H1 (cell line): Measurements from ENCODE around the gene GCH1. TPM values are rescaled to one million over a fixed set of nuclear protein-coding genes. Genes with fewer than 3 reads are reported as not detected.

Experiments
- CTCF ChIA-PET: fragments of 300-600 bp; sonication (Branson Sonifier 250); formaldehyde crosslinking; loops from one replicate; lab custom pipeline; 2021; ENCODE audit not compliant: partially characterized antibody; lab: Charles Lee
- POLR2A ChIA-PET: fragments of 300-600 bp; sonication (Branson Sonifier 250); formaldehyde crosslinking; loops from one replicate; lab custom pipeline; 2021; ENCODE audit warnings: inconsistent platforms; ENCODE audit not compliant: partially characterized antibody; lab: Charles Lee
- DNase-seq, 2 experiments: peaks; one replicate each; pipeline versions ENCODE4 v3.0.0 to v3.0.0-alpha.2; 2010 to 2022; ENCODE audit warnings: low spot score in 2 of 2, low read depth in 1 of 2, mixed read lengths in 1 of 2
- FAIRE-seq: peaks from 2 replicates; lab custom pipeline; 2011; peaks lifted over from hg19 to GRCh38; lab: Jason Lieb, UNC
- H2AFZ ChIP-seq: 2 replicates; pipeline ENCODE4 v1.8.1; 2012; ENCODE audit warnings: low read length, inconsistent platforms
- H2AK5ac ChIP-seq: 2 replicates; pipeline ENCODE4 v1.6.1; 2013; ENCODE audit warnings: low read depth, low read length
- H2BK120ac ChIP-seq: replicated peaks from 2 replicates; pipeline ENCODE3; 2013; ENCODE audit warnings: low read depth, low read length, inconsistent platforms
- H2BK12ac ChIP-seq: 2 replicates; pipeline ENCODE4 v1.6.1; 2013; ENCODE audit warnings: low read depth, low read length
- H2BK15ac ChIP-seq: 2 replicates; pipeline ENCODE4 v1.6.1; 2013; ENCODE audit warnings: low read length
- H2BK20ac ChIP-seq: 2 replicates; pipeline ENCODE4 v1.6.1; 2013; ENCODE audit warnings: low read length
- H2BK5ac ChIP-seq: 2 replicates; pipeline ENCODE4 v1.6.1; 2013; ENCODE audit warnings: low read depth, low read length
- H3K14ac ChIP-seq: 2 replicates; pipeline ENCODE4 v1.6.1; 2013; ENCODE audit warnings: inconsistent platforms; ENCODE audit not compliant: insufficient read length
- H3K18ac ChIP-seq: 2 replicates; pipeline ENCODE4 v1.6.1; 2013; ENCODE audit warnings: low read length; ENCODE audit errors: extremely low read depth
- H3K23ac ChIP-seq: 2 replicates; pipeline ENCODE4 v1.6.1; 2013; ENCODE audit warnings: inconsistent platforms; ENCODE audit not compliant: insufficient read length
- H3K23me2 ChIP-seq: 2 replicates; pipeline ENCODE4 v1.6.1; 2013; ENCODE audit warnings: low read depth, low read length
- H3K27ac ChIP-seq: 2 replicates; pipeline ENCODE4 v1.6.1; 2011; ENCODE audit warnings: low read depth, low read length, inconsistent platforms
- H3K27me3 ChIP-seq, 4 experiments: replicated peaks in 1 of 4; 1 replicate in 1 of 4; 2 replicates in 3 of 4; pipeline versions ENCODE4 v1.6.1 to v1.8.1; 2011 to 2013; ENCODE audit warnings: low read length in 3 of 4, mild to moderate bottlenecking in 3 of 4, inconsistent platforms in 2 of 4, mixed read lengths in 2 of 4, moderate library complexity in 1 of 4; ENCODE audit not compliant: control insufficient read depth in 3 of 4, insufficient read depth in 3 of 4; ENCODE audit errors: extremely low read depth in 1 of 4
- H3K36me3 ChIP-seq, 4 experiments: 2 replicates each; pipeline versions ENCODE4 v1.6.1 to v1.8.1; 2011 to 2013; ENCODE audit warnings: mild to moderate bottlenecking in 4 of 4, low read length in 3 of 4, moderate library complexity in 2 of 4, control low read depth in 1 of 4, inconsistent platforms in 1 of 4; ENCODE audit not compliant: insufficient read depth in 4 of 4, control insufficient read depth in 2 of 4
- H3K4ac ChIP-seq: replicated peaks from 2 replicates; pipeline ENCODE3; 2013; ENCODE audit warnings: low read length, low read depth, mixed read lengths, inconsistent platforms; ENCODE audit not compliant: insufficient read length
- H3K4me1 ChIP-seq, 4 experiments: replicated peaks in 1 of 4; 1 replicate in 1 of 4; 2 replicates in 3 of 4; pipeline versions ENCODE4 v1.6.1 to v1.8.1; 2011 to 2013; ENCODE audit warnings: low read length in 3 of 4, inconsistent platforms in 2 of 4, mixed read lengths in 1 of 4; ENCODE audit not compliant: insufficient read depth in 4 of 4, control insufficient read depth in 3 of 4
- H3K4me2 ChIP-seq, 2 experiments: 2 replicates each; pipeline versions ENCODE4 v1.6.1 to v1.8.1; 2011 to 2013; ENCODE audit warnings: low read depth in 2 of 2, low read length in 2 of 2, control low read depth in 1 of 2, inconsistent platforms in 1 of 2, mild to moderate bottlenecking in 1 of 2; ENCODE audit not compliant: insufficient read depth in 1 of 2
- H3K4me3 ChIP-seq, 4 experiments: fragments of 200-600, 300-600 bp in 1 of 4; sonication (generic), shearing (Covaris generic), sonication (Bioruptor Twin) in 1 of 4; 2 replicates each; pipeline versions ENCODE4 v1.5.1 to v1.8.1; 2011 to 2016; ENCODE audit warnings: low read length in 4 of 4, low read depth in 3 of 4, control low read depth in 2 of 4, inconsistent platforms in 2 of 4, mild to moderate bottlenecking in 2 of 4, mixed read lengths in 1 of 4, moderate library complexity in 1 of 4; ENCODE audit not compliant: insufficient read depth in 2 of 4; ENCODE audit errors: extremely low read depth in 1 of 4
- H3K56ac ChIP-seq: replicated peaks from 2 replicates; pipeline ENCODE3; 2013; ENCODE audit warnings: low read depth, mild to moderate bottlenecking, mixed read lengths, low read length, inconsistent platforms; ENCODE audit not compliant: insufficient read length
- H3K79me1 ChIP-seq: 2 replicates; pipeline ENCODE4 v1.6.1; 2013; ENCODE audit warnings: low read depth, low read length, control low read depth
- H3K79me2 ChIP-seq, 2 experiments: 2 replicates each; pipeline versions ENCODE4 v1.6.1 to v1.8.1; 2012 to 2013; ENCODE audit warnings: low read length in 2 of 2, mild to moderate bottlenecking in 2 of 2, inconsistent platforms in 1 of 2; ENCODE audit not compliant: insufficient read depth in 2 of 2, control insufficient read depth in 1 of 2
- H3K9ac ChIP-seq, 4 experiments: replicated peaks in 1 of 4; 1 replicate in 1 of 4; 2 replicates in 3 of 4; pipeline versions ENCODE4 v1.6.1 to v1.8.1; 2011 to 2013; ENCODE audit warnings: low read depth in 3 of 4, low read length in 3 of 4, control low read depth in 2 of 4, mild to moderate bottlenecking in 2 of 4, moderate library complexity in 2 of 4, inconsistent platforms in 1 of 4; ENCODE audit errors: extremely low read depth in 1 of 4
- H3K9me3 ChIP-seq, 2 experiments: 2 replicates each; pipeline versions ENCODE4 v1.6.1 to v1.8.1; 2012 to 2013; ENCODE audit warnings: mild to moderate bottlenecking in 2 of 2, moderate library complexity in 2 of 2, control low read depth in 1 of 2, inconsistent platforms in 1 of 2, low read depth in 1 of 2, low read length in 1 of 2, mixed read lengths in 1 of 2; ENCODE audit not compliant: insufficient read depth in 2 of 2
- H4K20me1 ChIP-seq, 2 experiments: replicated peaks in 1 of 2; 2 replicates each; pipeline versions ENCODE3 to v1.8.1; 2011 to 2013; ENCODE audit warnings: inconsistent platforms in 2 of 2, low read length in 2 of 2, mild to moderate bottlenecking in 1 of 2; ENCODE audit not compliant: insufficient read depth in 2 of 2, control insufficient read depth in 1 of 2
- H4K5ac ChIP-seq: 2 replicates; pipeline ENCODE4 v1.6.1; 2013; ENCODE audit warnings: low read length, low read depth, mixed read lengths, inconsistent platforms; ENCODE audit not compliant: insufficient read length
- H4K8ac ChIP-seq: 2 replicates; pipeline ENCODE4 v1.8.0; 2013; ENCODE audit warnings: mild to moderate bottlenecking, moderate library complexity, low read length, inconsistent platforms; ENCODE audit not compliant: insufficient read depth; ENCODE audit errors: extremely low read depth
- H4K91ac ChIP-seq: replicated peaks from 2 replicates; pipeline ENCODE3; 2013; ENCODE audit warnings: low read length, mixed read lengths, inconsistent platforms; ENCODE audit not compliant: insufficient read length
- ATF2 ChIP-seq: IDR thresholded peaks from 2 replicates; pipeline ENCODE4 v1.6.1; 2012; ENCODE audit warnings: low read length, inconsistent platforms
- E2F6 ChIP-seq: IDR thresholded peaks from 2 replicates; pipeline ENCODE4 v1.6.1; 2012; ENCODE audit warnings: inconsistent platforms
- EP300 ChIP-seq, 2 experiments: IDR thresholded peaks; 1 replicate in 1 of 2; 2 replicates in 1 of 2; pipeline ENCODE4 v1.6.1; 2011 to 2012; ENCODE audit warnings: low read depth in 2 of 2, low read length in 2 of 2, mild to moderate bottlenecking in 2 of 2, borderline replicate concordance in 1 of 2, inconsistent platforms in 1 of 2, moderate library complexity in 1 of 2
- RAD21 ChIP-seq, 2 experiments: IDR thresholded peaks in 1 of 2; conservative IDR thresholded peaks in 1 of 2; 2 replicates each; pipeline ENCODE4 v1.6.1; 2011; ENCODE audit warnings: low read depth in 2 of 2, low read length in 2 of 2, improper control_type of control experiment in 1 of 2, inconsistent platforms in 1 of 2, mild to moderate bottlenecking in 1 of 2, moderate library complexity in 1 of 2
- SAP30 ChIP-seq: fragments of 300-600 bp; sonication (generic); IDR thresholded peaks from 2 replicates; pipeline ENCODE4 v1.7.1; 2012; ENCODE audit warnings: low read length, moderate library complexity, mild to moderate bottlenecking, inconsistent platforms; ENCODE audit not compliant: insufficient read depth, insufficient replicate concordance
- SIRT6 ChIP-seq: IDR thresholded peaks from one replicate; pipeline ENCODE4 v1.7.1; 2012; ENCODE audit warnings: low read length, inconsistent platforms
- SP1 ChIP-seq: IDR thresholded peaks from 2 replicates; pipeline ENCODE4 v1.6.1; 2011; ENCODE audit warnings: low read depth, low read length
- WGBS, 2 experiments: shearing (Covaris generic) in 1 of 2; methylation state at CpG; one replicate each; pipeline versions ENCODE4 v1.1.6 to v1.1.7; 2013 to 2015; ENCODE audit warnings: low lambda C conversion rate in 2 of 2, mixed read lengths in 2 of 2, inconsistent platforms in 1 of 2, low coverage in 1 of 2, missing lambda C conversion rate in 1 of 2; ENCODE audit not compliant: insufficient replicate concordance in 2 of 2, insufficient coverage in 1 of 2, insufficient read length in 1 of 2; ENCODE audit errors: extremely low coverage in 1 of 2, missing lambda C conversion rate in 1 of 2; 5-methylcytosine and 5-hydroxymethylcytosine counted together
- polyA plus RNA-seq, 7 experiments: library from polyadenylated mRNA; depleted of rRNA in 3 of 7; stranded (reverse) in 5 of 7; unstranded in 2 of 7; fragments of >200 nt in 5 of 7; fragments of 200-250 nt in 2 of 7; gene quantifications; 1 replicate in 5 of 7; 2 replicates in 1 of 7; 4 replicates in 1 of 7; pipeline versions ENCODE4 v1.2.1 to v1.2.3, GENCODE V29; 2011 to 2013; ENCODE audit warnings: missing spikeins in 2 of 7, mixed read lengths in 2 of 7
- total RNA-seq: library from RNA; stranded (reverse); fragmentation: NEBNext Ultra II Directional; extraction: Animal tissue kit (Norgen Biotek cat#: 25700); gene quantifications from 2 replicates; pipeline ENCODE4 v1.2.1, GENCODE V29; 2021

Gene GCH1
- total and polyA plus RNA-seq, 2 of the 8 experiments (the other 6 are each of a cell fraction or from before 2014, with no cell fraction given) = 7.3 to 7.9 TPM

DNA sequence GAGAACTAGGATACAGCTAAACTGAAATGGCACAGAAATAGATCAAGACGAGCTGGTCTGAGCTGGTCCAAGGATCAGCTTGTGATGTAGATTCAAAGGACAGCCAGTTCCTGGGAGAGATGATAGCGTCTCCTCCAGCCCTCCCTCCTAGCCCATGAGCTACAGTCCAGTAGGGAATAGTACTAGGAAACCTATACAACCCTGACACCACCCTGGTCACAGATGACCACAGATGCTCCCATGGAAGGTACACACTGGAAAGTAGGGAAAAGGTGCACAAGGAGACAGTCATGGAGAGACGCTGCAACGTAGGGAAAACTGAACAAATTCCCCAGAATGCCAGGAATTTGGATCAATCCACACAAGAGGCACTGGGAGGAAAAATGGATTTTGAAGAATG is 6.9 kb downstream of the GCH1 start:
- H2BK15ac ChIP-seq = no peak overlapping the region
- H3K14ac ChIP-seq = no peak overlapping the region
- no peak overlapping the region for H2BK5ac ChIP-seq
- peaks cover 0 to 4% (median 2%) of the 10 kb centered on the region in 4 experiments; a peak in 2 of 7 replicates for H3K27me3 ChIP-seq
- ChIA-PET POLR2A (interaction anchor here (1.0 kb wide), 1 partner anchor 102 kb away, joined by 3 read pairs; no protein-coding TSS in a partner anchor), CTCF (interaction anchor here (0.7 kb wide), 1 partner anchor 11 kb away, joined by 5 read pairs; no protein-coding TSS in a partner anchor)
- H3K36me3 ChIP-seq = no peaks in the 10 kb centered on the region
- H2BK120ac ChIP-seq = no peak overlapping the region
- H2BK20ac ChIP-seq = no peak overlapping the region
- H3K9me3 ChIP-seq = no peaks in the 10 kb centered on the region
- H3K4me2 ChIP-seq = no peak overlapping the region
- no peak overlapping the region for H2AFZ ChIP-seq
- no peak overlapping the region for H4K91ac ChIP-seq
- FAIRE-seq (no peak), DNase-seq (no peak)
- H3K18ac ChIP-seq = no peak overlapping the region
- H2AK5ac ChIP-seq = no peak overlapping the region
- 90% methylated on average over 4 of the region's 4 CpGs; no CpG with 5 or more reads in 1 of the 2 experiments for WGBS, 2 experiments
- peaks cover 0 to 2% of the 10 kb centered on the region in 2 experiments for H4K20me1 ChIP-seq
- no peaks in the 10 kb centered on the region for H3K79me1 ChIP-seq
- H3K4ac ChIP-seq = no peak overlapping the region
- H3K27ac ChIP-seq = no peak overlapping the region
- no peaks in the 10 kb centered on the region for H3K79me2 ChIP-seq
- no peaks in the 10 kb centered on the region for H3K23me2 ChIP-seq
- H4K8ac ChIP-seq = no peak overlapping the region
- no peak overlapping the region for H3K56ac ChIP-seq
- peaks cover 0 to 3% (median 0%) of the 10 kb centered on the region in 4 experiments; a peak in 2 of 7 replicates for H3K4me1 ChIP-seq
- no peak overlapping the region for H3K4me3 ChIP-seq
- H4K5ac ChIP-seq = no peak overlapping the region
- no peak for TF ChIP-seq ATF2
- TF ChIP-seq SP1 = no peak
- no peak for TF ChIP-seq SIRT6
- no peak for TF ChIP-seq E2F6
- TF ChIP-seq SAP30 = no peak
- no peak for TF ChIP-seq EP300 (IDR thresholded peaks at IDR 0.05; ENCODE audit: borderline replicate concordance in 1 of 2, low read depth in 2 of 2, low read length in 2 of 2)
- TF ChIP-seq RAD21 (IDR thresholded peaks at IDR 0.05 in 1 of 2, conservative IDR thresholded peaks at IDR 0.05 in 1 of 2; ENCODE audit: low read depth in 2 of 2, low read length in 2 of 2) = no peak
- H2BK12ac ChIP-seq = no peak overlapping the region
- H3K9ac ChIP-seq = no peak overlapping the region
- no peak overlapping the region for H3K23ac ChIP-seq
